Measurements from ENCODE around the gene VIPR2.
A peak's percentile ranks its signal among the peaks of the same experiment; 100 is the strongest.
"Not testable (repeated sequence)": the region's sequence is repeated elsewhere in the genome, so short reads cannot be mapped to it uniquely, and the experiment has no call there.

Gene VIPR2

DNA sequence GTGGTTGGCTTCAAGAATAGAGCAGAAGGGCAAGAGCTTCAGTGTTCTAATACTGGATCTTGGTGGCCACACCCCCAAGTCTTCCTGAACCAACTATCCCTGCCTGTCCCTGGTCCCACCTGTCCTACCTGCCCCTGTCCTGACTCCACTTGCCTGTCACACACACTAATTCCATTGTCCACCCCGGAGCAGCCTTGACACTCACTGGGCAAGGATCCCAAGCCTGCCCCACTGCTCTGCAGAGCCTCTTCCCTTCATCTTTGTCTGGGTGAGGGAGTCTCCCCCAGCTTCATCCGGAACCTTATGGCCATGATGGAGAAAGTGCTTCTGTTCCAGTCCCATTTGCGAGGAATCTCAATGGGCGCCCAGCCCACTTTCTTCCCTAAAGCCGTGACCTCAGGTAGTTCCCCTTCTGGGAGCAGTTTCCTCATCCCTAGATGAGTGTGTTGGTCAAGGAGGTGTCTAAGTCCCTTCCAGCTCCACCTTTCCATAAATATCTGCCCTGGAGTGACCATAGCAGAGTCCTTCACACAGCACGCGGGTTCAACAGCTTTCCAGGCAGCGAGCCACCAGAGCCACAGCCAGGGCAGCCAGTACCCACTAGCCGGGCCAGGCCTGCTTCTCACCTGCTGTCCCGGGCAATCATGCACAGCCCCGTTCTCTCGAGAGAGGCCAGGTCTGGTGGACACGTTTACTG, 61.5 kb downstream of the VIPR2 start:
- no peak overlapping the region for H3K9ac ChIP-seq (ENCODE audit: low read depth in 1 of 2, low read length in 2 of 2)
- H3K27me3 ChIP-seq (ENCODE audit: control insufficient read depth in 2 of 2, insufficient read depth in 2 of 2, low read length in 2 of 2), result no peaks in the 10 kb centered on the region
- H3K4me1 ChIP-seq (ENCODE audit: control insufficient read depth in 2 of 2, insufficient read depth in 2 of 2, low read length in 2 of 2), result no peaks in the 10 kb centered on the region
- no peak overlapping the region for H3K27ac ChIP-seq (ENCODE audit: low read depth in 2 of 2, low read length in 2 of 2)
- no peak overlapping the region for H3K4me3 ChIP-seq (ENCODE audit: low read length in 2 of 2)
- no peaks in the 10 kb centered on the region for H3K36me3 ChIP-seq (ENCODE audit: control insufficient read depth in 2 of 2, insufficient read depth in 2 of 2, low read length in 2 of 2)
- H3K9me3 ChIP-seq (ENCODE audit: control insufficient read depth in 2 of 2, low read length in 2 of 2), result no peaks in the 10 kb centered on the region

DNA sequence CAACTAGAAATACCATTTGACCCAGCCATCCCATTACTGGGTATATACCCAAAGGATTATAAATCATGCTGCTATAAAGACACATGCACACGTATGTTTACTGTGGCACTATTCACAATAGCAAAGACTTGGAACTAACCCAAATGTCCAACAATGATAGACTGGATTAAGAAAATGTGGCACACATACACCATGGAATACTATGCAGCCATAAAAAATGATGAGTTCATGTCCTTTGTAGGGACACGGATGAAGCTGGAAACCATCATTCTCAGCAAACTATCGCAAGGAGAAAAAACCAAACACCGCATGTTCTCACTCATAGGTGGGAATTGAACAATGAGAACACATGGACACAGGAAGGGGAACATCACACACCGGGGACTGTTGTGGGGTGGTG, 62.6 kb downstream of the VIPR2 start:
- not testable (repeated sequence) for H3K9ac ChIP-seq (ENCODE audit: low read depth in 1 of 2, low read length in 2 of 2); H3K4me1 ChIP-seq (ENCODE audit: control insufficient read depth in 2 of 2, insufficient read depth in 2 of 2, low read length in 2 of 2); H3K27ac ChIP-seq (ENCODE audit: low read depth in 2 of 2, low read length in 2 of 2); H3K4me3 ChIP-seq (ENCODE audit: low read length in 2 of 2); H3K27me3 ChIP-seq (ENCODE audit: control insufficient read depth in 2 of 2, insufficient read depth in 2 of 2, low read length in 2 of 2); H3K36me3 ChIP-seq (ENCODE audit: control insufficient read depth in 2 of 2, insufficient read depth in 2 of 2, low read length in 2 of 2); H3K9me3 ChIP-seq (ENCODE audit: control insufficient read depth in 2 of 2, low read length in 2 of 2)

DNA sequence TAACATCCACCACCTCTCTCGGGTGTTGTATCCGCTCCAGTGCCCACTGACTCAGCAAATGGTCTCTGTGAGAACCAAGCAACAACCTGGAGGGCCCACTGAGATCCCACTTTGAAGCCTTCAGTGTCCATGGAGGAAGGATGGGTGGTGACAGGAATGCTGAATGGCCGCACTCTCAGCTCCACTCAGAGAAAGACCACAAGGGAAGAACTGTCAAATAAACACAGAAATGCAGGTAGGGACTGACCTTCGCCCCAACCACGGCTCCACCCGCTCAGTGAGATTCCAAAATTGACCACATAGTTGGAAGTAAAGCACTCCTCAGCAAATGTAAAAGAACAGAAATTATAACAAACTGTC, 65.8 kb downstream of the VIPR2 start:
- Histone ChIP-seq H3K27me3 (ENCODE audit: control insufficient read depth in 2 of 2, insufficient read depth in 2 of 2, low read length in 2 of 2) (no peaks in the 10 kb centered on the region), H3K36me3 (ENCODE audit: control insufficient read depth in 2 of 2, insufficient read depth in 2 of 2, low read length in 2 of 2) (no peaks in the 10 kb centered on the region), H3K4me1 (ENCODE audit: control insufficient read depth in 2 of 2, insufficient read depth in 2 of 2, low read length in 2 of 2) (no peaks in the 10 kb centered on the region), H3K9me3 (ENCODE audit: control insufficient read depth in 2 of 2, low read length in 2 of 2) (no peaks in the 10 kb centered on the region), H3K9ac (ENCODE audit: low read depth in 1 of 2, low read length in 2 of 2) (no peak overlapping the region), H3K4me3 (ENCODE audit: low read length in 2 of 2) (no peak overlapping the region), H3K27ac (ENCODE audit: low read depth in 2 of 2, low read length in 2 of 2) (no peak overlapping the region)

DNA sequence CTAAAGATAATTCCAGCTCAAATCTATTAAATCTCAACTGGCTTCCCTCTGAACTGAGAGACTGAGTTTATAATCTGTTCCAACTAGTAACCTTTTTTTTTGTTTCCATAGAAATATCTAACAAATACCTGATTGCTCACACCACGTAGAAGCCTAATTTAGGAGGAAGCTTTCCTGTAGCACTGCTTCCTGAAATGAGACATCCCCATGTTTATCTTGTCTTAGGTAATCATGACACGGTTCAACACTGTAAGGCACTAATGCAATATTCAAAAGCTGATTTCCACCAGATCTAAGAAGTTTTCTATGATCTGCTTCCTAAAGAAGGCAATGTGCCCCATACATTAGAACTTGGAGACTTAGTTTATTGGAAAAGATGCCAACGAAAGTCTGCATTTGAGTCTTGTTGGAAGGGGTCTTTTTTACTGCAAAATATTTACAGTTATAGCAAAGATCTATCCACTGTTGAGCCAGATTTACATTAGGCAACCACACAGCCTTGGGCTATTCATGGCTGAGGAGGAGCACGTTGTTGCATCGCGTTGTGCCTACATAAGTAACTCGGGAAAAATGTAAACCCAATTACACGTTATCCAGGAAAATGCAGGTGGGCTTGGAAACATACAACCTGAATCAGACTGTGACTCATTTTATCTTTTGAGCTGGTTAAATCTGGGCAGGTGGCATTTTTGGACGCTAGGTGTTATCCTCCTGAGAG, 66.3 kb downstream of the VIPR2 start:
- Histone ChIP-seq H3K4me1 (ENCODE audit: control insufficient read depth in 2 of 2, insufficient read depth in 2 of 2, low read length in 2 of 2) (no peaks in the 10 kb centered on the region), H3K27me3 (ENCODE audit: control insufficient read depth in 2 of 2, insufficient read depth in 2 of 2, low read length in 2 of 2) (no peaks in the 10 kb centered on the region), H3K27ac (ENCODE audit: low read depth in 2 of 2, low read length in 2 of 2) (no peak overlapping the region), H3K9ac (ENCODE audit: low read depth in 1 of 2, low read length in 2 of 2) (no peak overlapping the region), H3K9me3 (ENCODE audit: control insufficient read depth in 2 of 2, low read length in 2 of 2) (no peaks in the 10 kb centered on the region), H3K4me3 (ENCODE audit: low read length in 2 of 2) (no peak overlapping the region), H3K36me3 (ENCODE audit: control insufficient read depth in 2 of 2, insufficient read depth in 2 of 2, low read length in 2 of 2) (no peaks in the 10 kb centered on the region)

DNA sequence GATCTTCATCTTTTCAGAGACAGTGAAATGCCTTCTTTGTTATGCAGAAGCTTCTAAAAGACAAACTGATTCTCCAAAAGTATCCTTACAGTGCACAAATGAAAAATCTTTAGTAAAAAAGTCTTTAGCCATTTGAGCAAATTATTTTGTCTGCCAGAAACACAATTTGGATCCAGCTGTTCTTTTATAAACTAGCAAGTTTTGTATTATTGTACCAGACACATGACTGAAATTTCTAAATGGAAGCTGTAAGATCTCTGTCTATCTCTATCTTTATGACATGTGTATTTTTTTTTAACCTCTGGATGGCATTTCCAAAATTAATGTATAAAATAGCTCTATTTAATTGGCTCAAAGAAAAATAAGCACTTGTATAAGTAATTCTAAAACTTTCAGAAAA, 68.3 kb downstream of the VIPR2 start:
- H3K9me3 ChIP-seq (ENCODE audit: control insufficient read depth in 2 of 2, low read length in 2 of 2), result no peaks in the 10 kb centered on the region
- no peak overlapping the region for H3K4me3 ChIP-seq (ENCODE audit: low read length in 2 of 2)
- H3K9ac ChIP-seq (ENCODE audit: low read depth in 1 of 2, low read length in 2 of 2), result no peak overlapping the region
- no peaks in the 10 kb centered on the region for H3K36me3 ChIP-seq (ENCODE audit: control insufficient read depth in 2 of 2, insufficient read depth in 2 of 2, low read length in 2 of 2)
- no peaks in the 10 kb centered on the region for H3K4me1 ChIP-seq (ENCODE audit: control insufficient read depth in 2 of 2, insufficient read depth in 2 of 2, low read length in 2 of 2)
- H3K27ac ChIP-seq (ENCODE audit: low read depth in 2 of 2, low read length in 2 of 2), result no peak overlapping the region
- H3K27me3 ChIP-seq (ENCODE audit: control insufficient read depth in 2 of 2, insufficient read depth in 2 of 2, low read length in 2 of 2), result no peaks in the 10 kb centered on the region

DNA sequence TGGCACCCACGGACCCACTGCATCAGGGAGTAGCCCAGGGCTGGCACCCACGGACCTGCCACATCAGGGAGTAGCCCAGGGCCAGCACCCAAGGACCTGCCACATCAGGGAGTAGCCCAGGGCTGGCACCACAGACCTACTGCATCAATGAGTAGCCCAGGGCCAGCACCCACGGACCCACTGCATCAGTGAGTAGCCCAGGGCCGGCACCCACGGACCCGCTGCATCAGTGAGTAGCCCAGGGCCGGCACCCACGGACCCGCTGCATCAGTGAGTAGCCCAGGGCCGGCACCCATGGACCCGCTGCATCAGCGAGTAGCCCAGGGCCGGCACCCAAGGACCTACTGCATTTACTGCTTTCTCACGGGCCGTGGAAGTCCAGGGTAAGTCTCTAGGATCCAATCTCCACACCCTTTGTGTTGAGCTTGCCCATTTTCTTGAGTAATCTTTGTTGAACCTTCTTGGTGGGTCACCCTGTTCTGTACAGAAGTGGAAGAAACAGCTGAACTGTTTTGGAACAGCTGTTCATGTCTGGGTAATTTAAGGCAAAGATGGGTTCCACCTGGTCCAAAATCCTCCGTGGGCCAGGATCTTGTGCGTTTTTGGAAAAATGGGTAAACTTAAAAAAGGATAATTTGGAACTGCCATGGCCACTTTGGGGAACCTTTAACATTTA, 69.0 kb downstream of the VIPR2 start:
- Histone ChIP-seq H3K9me3 (ENCODE audit: control insufficient read depth in 2 of 2, low read length in 2 of 2) (no peaks in the 10 kb centered on the region), H3K4me1 (ENCODE audit: control insufficient read depth in 2 of 2, insufficient read depth in 2 of 2, low read length in 2 of 2) (no peaks in the 10 kb centered on the region), H3K36me3 (ENCODE audit: control insufficient read depth in 2 of 2, insufficient read depth in 2 of 2, low read length in 2 of 2) (no peaks in the 10 kb centered on the region), H3K27me3 (ENCODE audit: control insufficient read depth in 2 of 2, insufficient read depth in 2 of 2, low read length in 2 of 2) (no peaks in the 10 kb centered on the region), H3K27ac (ENCODE audit: low read depth in 2 of 2, low read length in 2 of 2) (peak overlapping the region in 1 of 2 donors; percentile 16), H3K9ac (ENCODE audit: low read depth in 1 of 2, low read length in 2 of 2) (no peak overlapping the region), H3K4me3 (ENCODE audit: low read length in 2 of 2) (no peak overlapping the region)

DNA sequence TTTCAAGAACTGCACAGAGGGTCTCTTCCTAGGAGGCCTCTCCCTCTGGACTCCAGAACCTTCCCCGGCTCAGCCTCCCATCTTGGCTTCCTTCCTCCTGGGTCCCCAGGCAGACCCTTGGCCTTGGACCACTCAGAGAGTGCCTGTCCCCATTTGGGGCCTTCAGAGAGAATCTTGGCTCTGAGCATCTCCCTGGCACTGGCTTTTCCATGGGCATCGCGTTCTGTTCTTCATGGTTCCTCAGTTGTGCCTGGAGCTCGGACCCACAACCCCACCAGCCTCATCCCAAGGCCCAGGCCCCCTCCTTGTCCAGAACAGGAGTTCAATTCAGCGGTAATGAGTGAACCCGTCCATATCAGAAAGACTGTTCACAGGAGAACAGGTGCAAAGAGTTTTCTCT, 73.4 kb downstream of the VIPR2 start:
- Histone ChIP-seq H3K36me3 (ENCODE audit: control insufficient read depth in 2 of 2, insufficient read depth in 2 of 2, low read length in 2 of 2) (no peaks in the 10 kb centered on the region), H3K27me3 (ENCODE audit: control insufficient read depth in 2 of 2, insufficient read depth in 2 of 2, low read length in 2 of 2) (no peaks in the 10 kb centered on the region), H3K9ac (ENCODE audit: low read depth in 1 of 2, low read length in 2 of 2) (no peak overlapping the region), H3K27ac (ENCODE audit: low read depth in 2 of 2, low read length in 2 of 2) (no peak overlapping the region), H3K9me3 (ENCODE audit: control insufficient read depth in 2 of 2, low read length in 2 of 2) (no peaks in the 10 kb centered on the region), H3K4me1 (ENCODE audit: control insufficient read depth in 2 of 2, insufficient read depth in 2 of 2, low read length in 2 of 2) (no peaks in the 10 kb centered on the region), H3K4me3 (ENCODE audit: low read length in 2 of 2) (no peak overlapping the region)

DNA sequence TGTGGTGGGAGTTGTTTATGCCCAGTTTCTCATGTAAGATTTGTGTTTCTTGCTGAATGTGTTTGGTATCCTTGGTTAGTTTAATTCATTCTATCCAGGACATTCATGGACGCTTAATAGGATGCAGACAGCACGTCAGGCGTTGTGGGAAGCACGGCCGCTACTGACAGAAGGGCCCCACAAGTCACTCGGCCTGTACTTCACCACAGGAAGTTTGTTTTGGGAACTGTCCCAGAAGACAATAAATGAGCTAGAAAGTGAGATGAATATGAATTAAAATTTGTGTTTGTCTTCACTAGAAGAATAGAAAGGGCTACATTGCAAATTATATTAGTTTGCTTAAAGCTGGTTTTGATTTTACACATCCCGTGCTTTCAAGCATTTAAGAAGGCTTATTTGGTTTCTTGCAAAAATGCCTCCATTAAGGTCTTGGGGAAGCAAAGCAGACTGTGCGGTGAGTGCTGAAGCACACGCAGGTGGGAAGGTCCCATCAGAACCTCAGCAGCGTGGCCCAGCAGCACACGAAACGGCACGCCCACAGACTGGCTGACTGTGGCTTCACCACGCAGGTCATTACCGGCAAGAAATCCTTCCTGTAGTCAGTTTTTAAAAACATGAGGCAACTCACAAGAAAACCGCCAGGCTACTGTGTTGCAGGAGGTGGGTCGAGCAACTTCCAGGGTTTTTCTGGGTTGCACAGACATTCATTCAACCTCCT, 74.1 kb downstream of the VIPR2 start:
- Histone ChIP-seq H3K9me3 (ENCODE audit: control insufficient read depth in 2 of 2, low read length in 2 of 2) (no peaks in the 10 kb centered on the region), H3K9ac (ENCODE audit: low read depth in 1 of 2, low read length in 2 of 2) (no peak overlapping the region), H3K27me3 (ENCODE audit: control insufficient read depth in 2 of 2, insufficient read depth in 2 of 2, low read length in 2 of 2) (no peaks in the 10 kb centered on the region), H3K4me3 (ENCODE audit: low read length in 2 of 2) (no peak overlapping the region), H3K27ac (ENCODE audit: low read depth in 2 of 2, low read length in 2 of 2) (no peak overlapping the region), H3K36me3 (ENCODE audit: control insufficient read depth in 2 of 2, insufficient read depth in 2 of 2, low read length in 2 of 2) (no peaks in the 10 kb centered on the region), H3K4me1 (ENCODE audit: control insufficient read depth in 2 of 2, insufficient read depth in 2 of 2, low read length in 2 of 2) (no peaks in the 10 kb centered on the region)

DNA sequence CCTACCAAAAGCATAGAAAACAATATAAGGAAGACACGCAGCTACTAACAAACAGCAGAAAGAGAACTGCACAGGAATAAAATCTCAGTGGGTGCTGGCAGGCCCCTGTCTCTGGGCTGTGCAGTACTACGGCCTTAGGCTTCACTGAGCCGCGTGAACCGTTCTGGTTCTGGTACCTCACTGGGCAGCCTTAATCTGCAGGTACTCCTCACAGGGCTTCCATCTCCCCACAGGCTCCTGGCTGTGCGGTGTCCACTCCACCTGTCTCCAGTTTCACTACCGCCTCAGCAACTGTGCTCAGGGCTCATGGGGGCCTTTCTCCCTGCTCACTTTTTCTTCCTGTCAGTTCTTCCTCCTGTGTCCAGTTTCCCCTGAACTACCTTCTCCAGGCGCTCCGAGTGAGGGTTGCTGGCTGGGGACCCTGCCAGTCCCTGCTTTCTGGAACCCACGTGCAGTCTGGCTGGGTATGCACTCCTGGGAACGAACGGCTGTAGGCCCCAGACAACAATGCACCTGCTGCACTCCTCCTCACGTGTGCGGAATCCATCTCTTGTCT, 75.7 kb downstream of the VIPR2 start:
- Histone ChIP-seq H3K4me3 (ENCODE audit: low read length in 2 of 2) (no peak overlapping the region), H3K9me3 (ENCODE audit: control insufficient read depth in 2 of 2, low read length in 2 of 2) (no peaks in the 10 kb centered on the region), H3K27ac (ENCODE audit: low read depth in 2 of 2, low read length in 2 of 2) (peak overlapping the region in 1 of 2 donors; percentile 48), H3K9ac (ENCODE audit: low read depth in 1 of 2, low read length in 2 of 2) (no peak overlapping the region), H3K36me3 (ENCODE audit: control insufficient read depth in 2 of 2, insufficient read depth in 2 of 2, low read length in 2 of 2) (no peaks in the 10 kb centered on the region), H3K27me3 (ENCODE audit: control insufficient read depth in 2 of 2, insufficient read depth in 2 of 2, low read length in 2 of 2) (no peaks in the 10 kb centered on the region), H3K4me1 (ENCODE audit: control insufficient read depth in 2 of 2, insufficient read depth in 2 of 2, low read length in 2 of 2) (no peaks in the 10 kb centered on the region)

DNA sequence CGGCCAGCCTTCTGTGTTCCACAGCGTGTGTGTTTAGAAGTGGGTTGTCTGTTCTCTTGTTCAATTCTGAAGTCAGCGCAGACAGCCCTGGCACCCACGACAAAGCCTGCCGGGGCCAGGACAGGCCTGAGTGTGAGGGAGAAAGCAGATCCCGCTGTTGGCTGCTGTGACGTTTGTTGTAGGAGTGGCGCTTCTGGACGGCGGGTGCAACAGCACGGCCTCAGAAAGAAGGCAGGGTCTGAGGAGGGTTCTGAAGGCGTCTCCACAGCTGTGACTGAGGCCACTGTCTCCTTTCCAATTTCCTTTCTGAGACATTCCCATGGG, 76.2 kb downstream of the VIPR2 start:
- Histone ChIP-seq H3K27ac (ENCODE audit: low read depth in 2 of 2, low read length in 2 of 2) (peak overlapping the region in 1 of 2 donors; percentile 48), H3K9ac (ENCODE audit: low read depth in 1 of 2, low read length in 2 of 2) (no peak overlapping the region), H3K4me3 (ENCODE audit: low read length in 2 of 2) (no peak overlapping the region), H3K27me3 (ENCODE audit: control insufficient read depth in 2 of 2, insufficient read depth in 2 of 2, low read length in 2 of 2) (no peaks in the 10 kb centered on the region), H3K36me3 (ENCODE audit: control insufficient read depth in 2 of 2, insufficient read depth in 2 of 2, low read length in 2 of 2) (no peaks in the 10 kb centered on the region), H3K9me3 (ENCODE audit: control insufficient read depth in 2 of 2, low read length in 2 of 2) (no peaks in the 10 kb centered on the region), H3K4me1 (ENCODE audit: control insufficient read depth in 2 of 2, insufficient read depth in 2 of 2, low read length in 2 of 2) (no peaks in the 10 kb centered on the region)
